NT2/D1 (cell line): ENCODE data around the gene TNFRSF11A.

Experiments
- SUZ12 ChIP-seq: IDR thresholded peaks from 2 replicates; pipeline ENCODE4 v1.6.1; 2011; ENCODE audit not compliant: insufficient read length, insufficient read depth; ENCODE audit errors: extremely low read depth
- ZNF274 ChIP-seq: IDR thresholded peaks from 2 replicates; pipeline ENCODE4 v1.6.1; 2011; ENCODE audit warnings: mild to moderate bottlenecking, low read depth, low read length

DNA sequence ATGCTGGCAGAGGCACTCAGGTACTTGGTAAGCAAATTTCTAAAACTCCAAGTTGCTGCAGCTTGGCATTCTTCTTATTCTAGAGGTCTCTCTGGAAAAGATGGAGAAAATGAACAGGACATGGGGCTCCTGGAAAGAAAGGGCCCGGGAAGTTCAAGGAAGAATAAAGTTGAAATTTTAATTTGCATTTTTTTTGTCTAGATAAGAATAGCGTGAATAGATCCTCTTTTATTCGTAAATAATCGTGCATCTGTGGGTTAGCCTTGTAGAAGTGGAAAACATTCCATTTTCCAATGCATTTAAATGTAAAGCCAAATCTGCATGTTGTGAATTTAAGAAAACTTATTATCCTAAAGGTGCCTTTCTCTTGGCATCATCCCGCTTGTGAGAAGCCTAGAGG lies 61.0 kb downstream of the TNFRSF11A start:
- TF ChIP-seq ZNF274 (no peak), SUZ12 (no peak)
